K562 (cell line): ENCODE measurements around the gene RPL9. TPM values are rescaled to one million over a fixed set of nuclear protein-coding genes. Genes with fewer than 3 reads are reported as not detected.

ENCODE experiments used
- AFF1 ChIP-seq, 2 experiments: fragments of 450-650 bp; IDR thresholded peaks; 2 replicates each; pipeline ENCODE4 v1.6.1; 2018; ENCODE audit warnings: mild to moderate bottlenecking in 2 of 2, low read depth in 1 of 2; ENCODE audit not compliant: partially characterized antibody in 2 of 2
- ARID1B ChIP-seq: fragments of 450-650 bp; IDR thresholded peaks from 2 replicates; pipeline ENCODE4 v1.6.1; 2016; ENCODE audit warnings: antibody characterized with exemption, mild to moderate bottlenecking, inconsistent platforms
- ETV1 ChIP-seq: fragments of 450-650 bp; conservative IDR thresholded peaks from 2 replicates; pipeline ENCODE4 v1.6.1; 2016; ENCODE audit warnings: missing genetic modification characterization, control low read depth, low read depth, missing compliant biosample characterization
- FIP1L1 ChIP-seq: fragments of 200-400 bp; formaldehyde crosslinking; IDR thresholded peaks from 2 replicates; pipeline ENCODE4 v1.6.1; 2018; ENCODE audit warnings: mild to moderate bottlenecking, low read depth, low read length; ENCODE audit not compliant: poor library complexity, severe bottlenecking
- FOXO4 ChIP-seq: fragments of 450-650 bp; formaldehyde crosslinking; IDR thresholded peaks from 2 replicates; pipeline ENCODE4 v1.4.0; 2020; ENCODE audit warnings: mild to moderate bottlenecking, moderate library complexity
- GTF2E2 ChIP-seq: fragments of 200-800 bp; sonication (Bioruptor generic); IDR thresholded peaks from 2 replicates; pipeline ENCODE4 v1.6.1; 2016; ENCODE audit warnings: missing genetic modification characterization, missing compliant biosample characterization
- HDAC8 ChIP-seq: fragments of 450-650 bp; IDR thresholded peaks from 2 replicates; pipeline ENCODE4 v1.6.1; 2016; ENCODE audit warnings: mild to moderate bottlenecking, missing genetic modification characterization, moderate library complexity, missing compliant biosample characterization
- KHSRP ChIP-seq: fragments of 450-650 bp; IDR thresholded peaks from 2 replicates; pipeline ENCODE4 v1.6.1; 2017
- MLLT1 ChIP-seq, 2 experiments: fragments of 450-650 bp; IDR thresholded peaks; 2 replicates each; pipeline ENCODE4 v1.6.1; 2016
- NCOA4 ChIP-seq: fragments of 450-650 bp; IDR thresholded peaks from 2 replicates; pipeline ENCODE4 v1.6.1; 2018; ENCODE audit warnings: mild to moderate bottlenecking; ENCODE audit not compliant: partially characterized antibody
- PCBP1 ChIP-seq: fragments of 200-400 bp; formaldehyde crosslinking; IDR thresholded peaks from 2 replicates; pipeline ENCODE4 v1.6.1; 2018; ENCODE audit warnings: mild to moderate bottlenecking, low read depth, low read length; ENCODE audit not compliant: poor library complexity, severe bottlenecking
- PHF20 ChIP-seq: fragments of 450-650 bp; IDR thresholded peaks from 2 replicates; pipeline ENCODE4 v1.6.1; 2018; ENCODE audit not compliant: partially characterized antibody
- POLR2B ChIP-seq: fragments of 450-650 bp; IDR thresholded peaks from 2 replicates; pipeline ENCODE4 v1.6.1; 2018; ENCODE audit warnings: low read depth; ENCODE audit not compliant: partially characterized antibody
- PRMT5 ChIP-seq: sonication (generic); formaldehyde crosslinking; IDR thresholded peaks from 2 replicates; pipeline ENCODE4 v1.5.0; 2020; ENCODE audit warnings: missing genetic modification reagents
- SMAD2 ChIP-seq: fragments of 150-350 bp; IDR thresholded peaks from 2 replicates; pipeline ENCODE4 v1.6.1; 2014; ENCODE audit warnings: low read depth, mild to moderate bottlenecking, low read length
- TAF9B ChIP-seq: fragments of 450-650 bp; IDR thresholded peaks from 2 replicates; pipeline ENCODE4 v1.6.1; 2018; ENCODE audit warnings: mild to moderate bottlenecking; ENCODE audit not compliant: partially characterized antibody
- ZBTB1 ChIP-seq: sonication (generic); formaldehyde crosslinking; IDR thresholded peaks from 2 replicates; pipeline ENCODE4 v1.8.1; 2023; ENCODE audit warnings: missing genetic modification reagents, low read depth, mild to moderate bottlenecking, borderline replicate concordance
- ZNF197 ChIP-seq: fragments of 200-800 bp; sonication (Bioruptor generic); IDR thresholded peaks from 2 replicates; pipeline ENCODE4 v1.6.1; 2016; ENCODE audit warnings: low read depth, missing genetic modification characterization, missing compliant biosample characterization
- ZNF551 ChIP-seq: fragments of 250-450 bp; sonication (Bioruptor Pico); IDR thresholded peaks from 2 replicates; pipeline ENCODE4 v1.5.0; 2021; ENCODE audit warnings: mild to moderate bottlenecking, moderate library complexity
- polyA plus RNA-seq, 8 experiments: library from polyadenylated mRNA; depleted of rRNA in 4 of 8; stranded (reverse) in 5 of 8; unstranded in 3 of 8; fragments of >200 nt; fragmentation: Nextera tagmentation in 2 of 8; fragmentation: Illumina TruSeq in 1 of 8; extraction: Ambion mirVana in 2 of 8; extraction: Trizol in 1 of 8; gene quantifications; 2 replicates each; pipeline versions ENCODE4 v1.2.1 to v1.2.3, GENCODE V29; 2011 to 2014; ENCODE audit warnings: inconsistent platforms in 1 of 8, missing spikeins in 1 of 8
- total RNA-seq, 7 experiments: library from RNA; depleted of rRNA in 6 of 7; stranded (reverse); fragments of >200 nt in 6 of 7; fragmentation: Illumina TruSeq in 2 of 7; extraction: Trizol in 2 of 7; gene quantifications; 2 replicates each; pipeline versions ENCODE4 v1.2.1 to v1.2.3, GENCODE V29; 2011 to 2021; ENCODE audit warnings: low replicate concordance in 1 of 7
- TF ChIP-seq, protein P1 (sequence below): fragments of 450-650 bp; IDR thresholded peaks from 2 replicates; pipeline ENCODE4 v1.6.1; 2016

RPL9 gene
- total and polyA plus RNA-seq, 9 of the 15 experiments (the other 6 are each of a cell fraction or from before 2014, with no cell fraction given) = 1,925 to 5,178 (median 3,033) TPM

- TF ChIP-seq AFF1 (IDR thresholded peaks at IDR 0.05; ENCODE audit: low read depth in 1 of 2, partially characterized antibody in 2 of 2) (peak in 1 of 2 experiments; percentile 8), PHF20 (peak; percentile 93), NCOA4 (no peak), FIP1L1 (no peak), GTF2E2 (tag) (peak; percentile 96), ZNF551 (CRISPR knock-in tag) (no peak), PCBP1 (peak; percentile 82), MLLT1 (IDR thresholded peaks at IDR 0.05) (peak; percentile 29 to 90; a peak in 3 of 4 replicates), TAF9B (peak; percentile 98), FOXO4 (no peak), KHSRP (peak; percentile 98), ZBTB1 (CRISPR knock-in tag) (peak; percentile 57; the same call in 1 of the 2 replicates), ETV1 (tag) (no peak), PRMT5 (CRISPR knock-in tag) (no peak), POLR2B (peak; percentile 99), SMAD2 (no peak), HDAC8 (no peak), ZNF197 (CRISPR knock-in tag) (peak; percentile 58; the same call in 1 of the 2 replicates), ARID1B (peak; percentile 46; the same call in 1 of the 2 replicates)
- TF ChIP-seq, protein P1, sequence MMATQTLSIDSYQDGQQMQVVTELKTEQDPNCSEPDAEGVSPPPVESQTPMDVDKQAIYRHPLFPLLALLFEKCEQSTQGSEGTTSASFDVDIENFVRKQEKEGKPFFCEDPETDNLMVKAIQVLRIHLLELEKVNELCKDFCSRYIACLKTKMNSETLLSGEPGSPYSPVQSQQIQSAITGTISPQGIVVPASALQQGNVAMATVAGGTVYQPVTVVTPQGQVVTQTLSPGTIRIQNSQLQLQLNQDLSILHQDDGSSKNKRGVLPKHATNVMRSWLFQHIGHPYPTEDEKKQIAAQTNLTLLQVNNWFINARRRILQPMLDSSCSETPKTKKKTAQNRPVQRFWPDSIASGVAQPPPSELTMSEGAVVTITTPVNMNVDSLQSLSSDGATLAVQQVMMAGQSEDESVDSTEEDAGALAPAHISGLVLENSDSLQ = peak; percentile 85
These were observed at the start of gene RPL9, which contains the start of gene LIAS (continued) for GRCh38 chr4:39458505-39459300.
